ENCODE data around the gene BRD3.
"Not testable (repeated sequence)": the region's sequence is repeated elsewhere in the genome, so short reads cannot be mapped to it uniquely, and the experiment has no call there.

Gene BRD3

GRCh38 chr9:134099123-134099761, 31.4 kb upstream of the BRD3 start:
- TF ChIP-seq CTCF (IDR thresholded peaks at IDR 0.05): no peak
- Histone ChIP-seq H3K4me3 (no peak overlapping the region), H3K27ac (no peak overlapping the region)
- DNase-seq (ENCODE audit: low spot score): no peak

GRCh38 chr9:134089972-134090371, 22.1 kb upstream of the BRD3 start:
- H3K27ac ChIP-seq: no peak overlapping the region
- no peak for DNase-seq (ENCODE audit: low spot score)
- no peak overlapping the region for H3K4me3 ChIP-seq
- no peak for TF ChIP-seq CTCF (IDR thresholded peaks at IDR 0.05)

DNA sequence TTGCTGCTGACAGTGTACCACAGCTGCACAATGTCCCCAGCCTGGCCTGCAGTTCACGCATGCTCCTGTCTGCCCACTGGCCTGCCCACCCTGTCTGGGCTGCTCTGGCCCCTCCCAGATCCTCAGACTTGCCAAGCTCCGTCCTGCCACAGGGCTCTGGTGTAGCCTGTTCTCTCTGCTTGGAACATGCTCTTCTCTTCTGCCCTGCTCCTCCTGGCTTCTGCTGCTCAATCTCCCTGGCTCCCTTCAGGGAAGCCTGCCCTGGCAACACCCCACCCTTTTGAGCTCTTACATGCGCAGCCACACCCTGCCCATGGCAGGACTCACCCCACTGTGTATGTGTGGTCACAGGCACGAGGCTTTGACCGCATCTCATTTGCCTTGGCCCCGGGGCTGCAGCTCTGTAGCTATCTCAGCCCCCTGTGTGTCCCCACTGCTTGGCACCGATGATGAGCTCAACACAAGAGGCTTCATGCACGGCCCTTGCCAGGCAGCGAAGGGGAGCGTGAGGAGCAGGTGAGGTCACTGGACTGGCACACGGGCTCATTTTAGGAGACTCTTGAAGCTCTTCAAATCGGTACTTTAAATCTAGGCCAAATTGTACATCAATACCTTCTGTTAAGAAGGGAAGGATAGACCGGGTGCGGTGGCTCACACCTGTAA, 20.4 kb upstream of the BRD3 start:
- TF ChIP-seq CTCF (IDR thresholded peaks at IDR 0.05): no peak
- no peak for DNase-seq (ENCODE audit: low spot score)
- Histone ChIP-seq H3K27ac (no peak overlapping the region), H3K4me3 (no peak overlapping the region)

GRCh38 chr9:134085674-134086073, 17.8 kb upstream of the BRD3 start:
- no peak for TF ChIP-seq CTCF (IDR thresholded peaks at IDR 0.05)
- Histone ChIP-seq H3K4me3 (no peak overlapping the region), H3K27ac (no peak overlapping the region)
- DNase-seq (ENCODE audit: low spot score): no peak

DNA sequence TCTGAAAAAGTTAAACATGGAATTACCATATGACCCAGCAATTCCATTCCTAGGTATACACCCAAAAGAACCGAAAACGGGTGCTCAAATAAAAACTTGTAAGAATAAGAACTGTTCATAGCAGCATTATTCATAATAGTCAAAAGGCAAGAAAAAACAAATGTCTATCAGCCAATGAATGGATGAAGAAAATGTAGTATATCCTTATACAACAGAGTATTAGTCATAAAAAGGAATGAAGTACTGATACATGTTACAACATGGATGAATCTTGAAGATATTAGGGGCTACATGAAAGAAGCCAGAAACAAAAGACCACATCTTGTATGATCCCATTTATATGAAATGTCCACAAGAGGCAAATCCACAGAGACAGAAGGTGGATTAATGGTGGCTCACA, 15.6 kb upstream of the BRD3 start:
- DNase-seq (ENCODE audit: low spot score): no peak
- TF ChIP-seq CTCF (IDR thresholded peaks at IDR 0.05): no peak
- no peak overlapping the region for H3K4me3 ChIP-seq
- no peak overlapping the region for H3K27ac ChIP-seq

DNA sequence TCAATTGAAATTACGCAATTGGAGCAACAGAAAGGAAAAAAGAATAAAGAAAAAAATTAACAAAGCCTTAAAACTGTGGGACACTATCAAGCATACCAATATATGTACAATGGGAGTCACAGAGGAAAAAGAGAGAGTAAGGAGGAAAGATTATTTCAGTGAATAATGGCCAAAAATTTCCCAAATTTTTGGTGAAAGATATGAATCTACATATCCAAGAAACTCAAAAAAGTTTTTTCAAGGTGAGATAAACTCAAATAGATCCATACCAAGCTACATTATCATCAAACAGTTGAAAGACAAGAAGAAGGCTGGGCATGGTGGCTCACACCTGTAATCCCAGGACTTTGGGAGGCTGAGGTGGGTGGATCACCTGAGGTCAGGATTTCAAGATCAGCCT, 8.8 kb upstream of the BRD3 start:
- no peak for DNase-seq (ENCODE audit: low spot score)
- TF ChIP-seq CTCF (IDR thresholded peaks at IDR 0.05): no peak
- Histone ChIP-seq H3K4me3 (no peak overlapping the region), H3K27ac (no peak overlapping the region)

DNA sequence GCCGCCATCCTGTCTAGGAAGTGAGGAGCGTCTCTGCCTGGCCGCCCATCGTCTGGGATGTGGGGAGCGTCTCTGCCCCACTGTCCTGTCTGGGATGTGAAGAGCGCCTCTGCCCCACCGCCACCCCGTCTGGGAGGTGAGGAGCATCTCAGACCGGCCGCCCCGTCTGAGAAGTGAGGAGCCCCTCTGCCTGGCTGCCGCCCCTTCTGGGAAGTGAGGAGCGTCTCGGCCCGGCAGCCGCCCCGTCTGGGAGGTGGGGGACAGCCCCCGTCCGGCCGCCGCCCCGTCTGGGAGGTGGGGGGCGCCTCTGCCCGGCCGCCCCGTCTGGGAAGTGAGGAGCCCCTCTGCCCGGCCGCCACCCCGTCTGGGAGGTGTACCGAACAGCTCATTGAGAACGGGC, 7.9 kb upstream of the BRD3 start:
- H3K27ac ChIP-seq; H3K4me3 ChIP-seq; DNase-seq (ENCODE audit: low spot score): not testable (repeated sequence)

Data from coronary artery (tissue), 2 donors.